GM19395 (cell line): ENCODE measurements around the gene MTSS2.

ENCODE experiments used
- ATAC-seq: cut with Tn5 transposase; IDR thresholded peaks from one replicate; pipeline ENCODE4 v1.9.1; 2021; ENCODE audit warnings: mild to moderate bottlenecking, moderate library complexity; ENCODE audit not compliant: unreplicated experiment

The MTSS2 gene

GRCh38 chr16:70701036-70701435 is 15.2 kb upstream of the MTSS2 start:
- no peak for ATAC-seq

- no peak for ATAC-seq
These were observed 14.5 kb upstream of the MTSS2 start for GRCh38 chr16:70700101-70701020.

DNA sequence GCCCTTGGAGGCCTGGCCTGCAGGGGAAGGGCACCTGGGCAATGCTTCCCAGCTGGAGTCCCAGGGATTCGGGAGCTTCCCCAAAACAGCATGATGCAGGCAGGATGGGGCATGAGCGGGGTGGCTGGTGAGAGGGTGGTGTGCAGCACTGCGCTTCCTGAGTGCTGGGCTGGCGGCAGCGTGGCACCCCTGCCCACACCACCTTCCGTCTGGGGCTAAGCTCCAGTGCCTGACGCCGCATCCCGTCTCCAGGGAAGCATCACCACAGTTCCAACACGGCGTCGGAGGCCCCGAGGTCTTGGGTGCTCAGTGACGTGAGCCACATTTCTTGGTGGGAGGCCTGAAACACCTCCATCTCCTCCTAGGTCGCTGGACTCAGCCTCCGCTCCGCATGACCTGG is 13.8 kb upstream of the MTSS2 start:
- ATAC-seq, result no peak

DNA sequence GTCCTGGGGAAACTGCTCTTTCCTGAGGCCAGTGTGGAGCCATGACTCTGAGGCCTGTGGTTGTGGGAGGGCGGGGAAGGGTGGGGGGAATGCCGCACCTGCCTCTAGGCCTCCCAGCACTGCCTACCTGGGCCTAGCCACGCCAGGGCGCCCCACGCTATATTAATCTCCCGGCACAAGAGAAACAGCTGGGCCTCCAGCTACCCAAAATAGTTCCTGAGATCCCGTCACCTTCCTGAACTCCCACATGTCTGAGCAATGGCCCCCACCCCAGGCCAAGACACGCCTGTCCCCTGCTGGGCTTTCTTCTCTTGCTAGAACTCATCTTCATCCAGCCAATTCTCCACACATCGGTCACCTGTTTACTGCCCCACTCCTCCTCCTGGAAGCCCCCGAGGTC is 13.0 kb upstream of the MTSS2 start:
- no peak for ATAC-seq

DNA sequence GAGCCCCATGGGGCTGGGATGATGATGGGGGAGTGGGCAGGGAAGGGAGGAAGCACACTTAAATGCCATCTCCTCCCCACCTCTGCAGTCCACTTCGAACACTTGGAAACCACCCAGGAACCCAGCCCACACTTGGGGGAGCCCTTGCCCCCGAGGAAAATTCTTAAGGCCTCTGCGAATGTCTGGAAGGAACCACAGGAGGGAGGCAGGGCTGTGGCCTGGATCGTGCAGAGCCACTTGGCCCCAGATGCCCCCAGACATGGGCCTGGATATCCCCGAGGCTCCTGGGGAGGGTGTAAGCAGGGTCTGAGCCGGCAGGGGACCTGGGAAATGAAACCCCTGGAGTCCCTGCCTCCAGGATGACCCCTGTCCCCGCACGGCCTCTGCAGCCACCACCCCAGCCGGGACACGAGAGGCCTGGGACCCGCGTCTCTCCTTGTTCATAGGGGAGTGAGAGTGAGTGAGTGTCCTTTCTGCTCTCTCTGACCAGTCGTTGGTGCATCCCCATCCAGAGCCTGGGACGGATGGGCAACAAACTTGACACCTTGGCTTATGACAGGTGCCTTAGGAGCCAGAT is 11.8 kb upstream of the MTSS2 start:
- ATAC-seq, result no peak

GRCh38 chr16:70696952-70697593 is 11.2 kb upstream of the MTSS2 start:
- ATAC-seq, result no peak

- no peak for ATAC-seq
These were observed 10.5 kb upstream of the MTSS2 start for GRCh38 chr16:70696355-70696754.

GRCh38 chr16:70695331-70696070 is 9.6 kb upstream of the MTSS2 start:
- no peak for ATAC-seq

DNA sequence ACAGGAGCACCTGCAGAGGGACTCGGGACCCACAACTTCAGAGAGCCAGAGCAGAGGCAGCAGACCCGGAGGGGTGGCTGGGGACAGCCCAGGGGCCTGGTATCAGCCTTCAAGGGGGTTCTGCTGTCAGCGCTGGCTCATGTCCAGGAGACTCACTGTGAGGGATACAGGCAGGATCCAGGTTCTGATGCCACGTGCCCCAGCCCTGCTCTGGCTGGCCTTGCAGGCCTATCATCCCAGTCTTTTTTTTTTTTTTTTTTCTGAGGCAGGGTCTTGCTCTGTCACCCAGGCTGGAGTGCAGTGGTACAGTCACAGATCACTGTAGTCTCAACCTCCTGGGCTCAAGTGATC is 9.0 kb upstream of the MTSS2 start:
- ATAC-seq, result no peak

DNA sequence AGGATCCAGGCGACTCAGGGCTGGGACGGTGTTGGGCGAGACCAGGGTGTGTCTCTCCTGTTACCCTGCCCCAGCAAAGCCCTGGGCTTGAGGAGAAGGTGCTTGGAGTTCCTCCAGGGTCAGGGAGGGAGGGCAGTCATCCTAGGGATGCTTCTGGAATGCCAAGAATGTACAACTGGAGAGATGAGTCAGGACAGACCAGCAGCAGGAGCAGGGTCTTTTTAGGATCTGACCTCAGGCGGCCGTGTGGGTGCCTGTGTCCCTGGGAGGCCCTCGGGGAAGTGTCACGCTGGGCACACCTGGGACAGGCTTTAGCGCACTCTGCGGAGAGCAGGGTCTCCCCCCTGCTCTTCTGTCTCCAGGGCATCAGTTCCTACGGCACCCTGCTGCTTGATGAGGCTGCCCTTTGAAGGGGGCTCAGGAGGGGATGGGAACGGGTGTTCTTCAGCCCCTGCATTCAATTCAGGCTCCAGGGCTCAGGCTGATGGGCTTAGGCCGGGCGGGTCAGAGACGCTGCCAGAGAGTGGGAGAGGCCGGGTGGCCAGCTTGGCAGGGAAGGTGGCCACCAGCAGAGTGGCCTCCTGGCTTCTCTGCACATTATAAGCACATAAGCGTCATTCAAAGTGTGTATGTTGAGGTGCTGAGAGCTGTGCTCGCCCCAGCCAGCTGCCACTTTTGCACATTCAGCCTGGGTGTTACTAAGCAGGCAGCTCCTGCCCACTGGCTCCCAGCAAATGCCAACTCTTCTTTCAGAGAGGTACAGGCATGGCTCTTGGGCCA is 8.4 kb upstream of the MTSS2 start:
- ATAC-seq, result no peak

- ATAC-seq, result no peak
These were observed 7.2 kb upstream of the MTSS2 start for GRCh38 chr16:70692873-70693671.

GRCh38 chr16:70692130-70692872 is 6.4 kb upstream of the MTSS2 start:
- ATAC-seq, result no peak

GRCh38 chr16:70691223-70692129 is 5.6 kb upstream of the MTSS2 start:
- ATAC-seq, result no peak

GRCh38 chr16:70689970-70690891 is 4.4 kb upstream of the MTSS2 start:
- no peak for ATAC-seq

- no peak for ATAC-seq
These were observed 3.4 kb upstream of the MTSS2 start for GRCh38 chr16:70689035-70689969.

- no peak for ATAC-seq
These were observed 2.4 kb upstream of the MTSS2 start for GRCh38 chr16:70688246-70688742.
